ENCODE data around the gene GLI3. TPM values are rescaled to one million over a fixed set of nuclear protein-coding genes. Genes with fewer than 3 reads are reported as not detected.

GLI3 gene
- total RNA-seq, 2 experiments from 2014 or later, result not detected

GRCh38 chr7:42174391-42174912 is 62.6 kb downstream of the GLI3 start:
- CTCF ChIA-PET, result no interaction called here
- no peaks in the 10 kb centered on the region for H3K9me3 Mint-ChIP-seq
- no peaks in the 10 kb centered on the region for H3K4me1 Mint-ChIP-seq (ENCODE audit: low read depth)
- POLR2A ChIA-PET, result interaction anchor here (1.0 kb wide), 1 partner anchor 55 kb away, joined by 3 read pairs; no protein-coding TSS in a partner anchor
- intact Hi-C loops (cut with micrococcal nuclease), result no loop called here
- no peak for ATAC-seq
- no peak for DNase-seq
- H3K4me3 Mint-ChIP-seq, result no peak overlapping the region
- no peak for TF ChIP-seq CTCF (IDR thresholded peaks at IDR 0.05)
- no peaks in the 10 kb centered on the region for H3K36me3 Mint-ChIP-seq (ENCODE audit: low read depth)
- H3K27ac Mint-ChIP-seq, result no peak overlapping the region
- H3K27me3 Mint-ChIP-seq, result no peaks in the 10 kb centered on the region

- no peaks in the 10 kb centered on the region for H3K36me3 Mint-ChIP-seq (ENCODE audit: low read depth)
- TF ChIP-seq CTCF (IDR thresholded peaks at IDR 0.05), result no peak
- no peak overlapping the region for H3K4me3 Mint-ChIP-seq
- no peaks in the 10 kb centered on the region for H3K27me3 Mint-ChIP-seq
- DNase-seq, result no peak
- no peak for ATAC-seq
- POLR2A ChIA-PET, result no interaction called here
- intact Hi-C loops (cut with micrococcal nuclease), result no loop called here
- no peaks in the 10 kb centered on the region for H3K4me1 Mint-ChIP-seq (ENCODE audit: low read depth)
- no peaks in the 10 kb centered on the region for H3K9me3 Mint-ChIP-seq
- CTCF ChIA-PET, result no interaction called here
- H3K27ac Mint-ChIP-seq, result no peak overlapping the region
Observed at GRCh38 chr7:42170724-42171123, 66.3 kb downstream of the GLI3 start.

GRCh38 chr7:42168512-42168911 is 68.5 kb downstream of the GLI3 start:
- no peaks in the 10 kb centered on the region for H3K36me3 Mint-ChIP-seq (ENCODE audit: low read depth)
- ChIA-PET POLR2A (no interaction called here), CTCF (no interaction called here)
- intact Hi-C loops (cut with micrococcal nuclease), result no loop called here
- H3K27ac Mint-ChIP-seq, result no peak overlapping the region
- no peak for DNase-seq
- H3K4me3 Mint-ChIP-seq, result no peak overlapping the region
- no peaks in the 10 kb centered on the region for H3K4me1 Mint-ChIP-seq (ENCODE audit: low read depth)
- no peaks in the 10 kb centered on the region for H3K9me3 Mint-ChIP-seq
- no peak for TF ChIP-seq CTCF (IDR thresholded peaks at IDR 0.05)
- no peak for ATAC-seq
- H3K27me3 Mint-ChIP-seq, result no peaks in the 10 kb centered on the region

GRCh38 chr7:42167631-42168236 is 69.3 kb downstream of the GLI3 start:
- intact Hi-C loops (cut with micrococcal nuclease), result no loop called here

More at GRCh38 chr7:42167631-42168236, 69.3 kb downstream of the GLI3 start:
- no peak for TF ChIP-seq CTCF (IDR thresholded peaks at IDR 0.05)
- Mint-ChIP-seq H3K9me3 (no peaks in the 10 kb centered on the region), H3K4me1 (ENCODE audit: low read depth) (no peaks in the 10 kb centered on the region), H3K27me3 (no peaks in the 10 kb centered on the region), H3K27ac (no peak overlapping the region), H3K4me3 (no peak overlapping the region), H3K36me3 (ENCODE audit: low read depth) (no peaks in the 10 kb centered on the region)
- ChIA-PET CTCF (no interaction called here), POLR2A (no interaction called here)
- DNase-seq (no peak), ATAC-seq (no peak)

Measured in activated CD8-positive, alpha-beta T cell treated with anti-CD3 and anti-CD28 coated beads for 36 hours (primary cell).